Activated CD8-positive, alpha-beta memory T cell treated with anti-CD3 and anti-CD28 coated beads for 36 hours (primary cell): Measurements from ENCODE around the gene ZNF414. TPM values are rescaled to one million over a fixed set of nuclear protein-coding genes. Genes with fewer than 3 reads are reported as not detected.

Source experiments
- CTCF ChIA-PET: fragments of 350-600 bp; sonication (Branson Sonifier 250); formaldehyde crosslinking; loops from one replicate; lab custom pipeline; 2021; ENCODE audit warnings: antibody characterized with exemption; lab: Charles Lee
- POLR2A ChIA-PET: fragments of 350-600 bp; sonication (Branson Sonifier 250); formaldehyde crosslinking; loops from one replicate; lab custom pipeline; 2021; ENCODE audit warnings: antibody characterized with exemption; lab: Charles Lee
- total RNA-seq, 2 experiments: library from RNA; stranded (reverse); gene quantifications; one replicate each; pipeline ENCODE4 v1.2.3, GENCODE V29; 2021

ZNF414 gene
- total RNA-seq, 2 experiments from 2014 or later, result 21.4 to 22.2 TPM

DNA sequence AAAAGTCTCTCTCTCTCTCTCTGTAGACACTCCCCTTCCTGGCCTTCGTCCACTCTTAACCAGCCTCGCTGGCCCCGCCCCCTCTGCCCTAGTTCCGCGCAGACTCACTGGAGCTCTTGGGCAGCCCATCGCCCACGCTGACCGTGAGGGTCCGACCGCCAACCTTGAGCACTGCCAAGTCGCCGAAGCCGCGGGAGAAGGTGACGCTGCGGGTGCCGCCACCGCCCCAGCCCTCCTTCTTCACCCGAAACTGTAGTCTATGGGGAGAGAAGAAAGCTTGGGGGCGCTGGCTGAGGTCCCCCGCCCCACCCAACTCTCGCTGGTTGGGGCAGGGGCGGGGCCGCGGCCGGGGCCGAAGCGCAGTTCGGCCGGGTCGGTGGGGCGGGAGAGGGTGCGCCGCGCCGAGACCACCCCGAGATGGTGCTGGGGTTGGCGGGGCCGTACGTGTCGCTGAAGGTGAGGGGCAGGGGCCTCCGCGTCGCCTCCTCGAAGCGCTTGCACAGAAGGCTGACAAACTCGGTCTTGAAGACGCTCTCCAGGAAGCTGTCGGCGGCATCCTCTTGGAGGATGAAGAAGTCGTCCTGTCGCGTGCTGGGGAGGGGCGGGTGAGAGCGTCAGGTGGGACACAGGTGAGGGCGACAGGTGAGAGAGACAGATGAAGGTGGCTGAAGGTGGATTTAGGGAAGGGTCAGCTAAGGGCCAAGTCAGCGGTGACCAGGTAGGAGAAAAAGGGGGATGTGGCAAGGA lies 12.6 kb upstream of the ZNF414 start:
- ChIA-PET POLR2A (no interaction called here), CTCF (interaction anchor here (1.2 kb wide), 1 partner anchor 51 kb away, joined by 3 read pairs; the partner anchor contains the start of gene MYO1F)

GRCh38 chr19:8525401-8525684 lies 11.4 kb upstream of the ZNF414 start:
- POLR2A ChIA-PET, result interaction anchor here (0.7 to 1.1 kb wide), 2 partner anchors 11 to 17 kb away, joined by 3 to 4 read pairs; partner anchors contain the start of gene ZNF414
- CTCF ChIA-PET, result no interaction called here

DNA sequence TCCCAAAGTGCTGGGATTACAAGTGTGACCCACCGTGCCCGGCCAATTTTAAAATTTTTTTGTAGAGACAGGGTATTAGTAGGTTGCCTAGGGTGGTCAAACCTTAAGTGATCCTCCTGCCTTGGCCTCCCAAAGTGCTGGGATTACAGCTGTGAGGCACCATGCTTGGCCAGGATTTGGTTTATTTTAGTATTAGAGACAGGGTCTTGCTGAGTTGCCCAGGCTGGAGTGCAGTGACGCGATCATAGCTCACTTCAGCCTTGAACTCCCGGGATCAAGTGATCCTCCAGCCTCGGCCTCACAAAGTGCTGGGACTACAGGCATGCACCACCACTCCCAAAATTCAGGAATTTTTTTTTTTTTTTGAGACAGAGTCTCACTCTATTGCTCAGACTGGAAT lies 5.4 kb upstream of the ZNF414 start:
- POLR2A ChIA-PET, result interaction anchor here (0.6 kb wide), 1 partner anchor 15 kb away, joined by 3 read pairs; no protein-coding TSS in a partner anchor
- CTCF ChIA-PET, result interaction anchor here (1.2 to 3.9 kb wide), 3 partner anchors 58 to 67 kb away, joined by 4 to 20 read pairs (median 5); partner anchors contain the start of gene MYO1F

DNA sequence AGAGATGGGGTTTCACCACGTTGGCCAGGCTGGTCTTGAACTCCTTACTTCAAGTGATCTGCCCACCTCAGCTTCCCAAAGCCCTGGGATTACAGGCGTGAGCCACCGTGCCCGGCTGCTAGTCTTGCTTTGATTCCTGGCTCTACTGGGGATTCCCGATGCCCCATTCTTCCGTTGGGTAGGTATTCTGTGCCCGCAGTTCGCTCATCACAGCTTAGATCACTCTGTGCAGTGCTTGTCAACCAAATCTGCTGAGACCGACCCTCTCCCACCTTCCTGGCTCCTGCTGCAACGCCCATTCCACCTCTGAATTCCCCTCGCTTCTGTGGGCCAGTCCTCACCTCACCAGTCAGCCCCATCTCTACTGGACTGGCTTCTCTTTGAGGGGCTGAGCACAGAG lies 4.6 kb upstream of the ZNF414 start:
- ChIA-PET POLR2A (interaction anchor here (0.6 to 0.7 kb wide), 2 partner anchors 14 to 161 kb away, joined by 3 to 5 read pairs; no protein-coding TSS in a partner anchor), CTCF (interaction anchor here (1.2 to 3.9 kb wide), 2 partner anchors 62 to 68 kb away, joined by 4 to 20 read pairs; no protein-coding TSS in a partner anchor)

- ChIA-PET CTCF (interaction anchor here (3.9 kb wide), 1 partner anchor 62 kb away, joined by 20 read pairs; no protein-coding TSS in a partner anchor), POLR2A (interaction anchor here (0.7 kb wide), 2 partner anchors 160 to 1761 kb away, joined by 4 to 5 read pairs; no protein-coding TSS in a partner anchor)
Observed at GRCh38 chr19:8517551-8518442, 3.8 kb upstream of the ZNF414 start.

DNA sequence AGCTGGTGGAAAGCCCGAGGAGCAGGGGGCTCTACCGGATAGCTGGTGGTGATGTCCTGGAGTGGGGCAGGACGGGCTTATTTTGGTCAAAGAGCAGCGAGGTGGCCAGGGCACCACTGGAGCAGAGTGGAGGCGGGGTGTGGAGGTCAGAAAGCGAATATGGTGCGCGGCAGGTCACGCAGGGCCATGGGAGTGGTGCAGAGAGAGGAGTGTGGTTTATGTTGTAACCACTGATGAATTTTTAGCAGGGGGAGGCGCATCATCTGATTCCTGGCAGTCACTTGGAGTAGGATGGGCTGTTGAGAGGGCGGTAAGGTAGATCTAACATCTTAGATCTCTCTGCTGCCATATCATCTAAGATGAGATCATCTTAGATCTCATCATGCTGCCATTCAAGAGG lies 1.4 kb upstream of the ZNF414 start:
- ChIA-PET POLR2A (interaction anchor here (2.9 kb wide), 2 partner anchors 28 to 62 kb away, joined by 11 to 31 read pairs; partner anchors contain the start of gene MYO1F), CTCF (interaction anchor here (1.1 to 2.0 kb wide), 3 partner anchors 10 to 120 kb away, joined by 3 to 6 read pairs (median 3); partner anchors contain the start of gene MYO1F)

- POLR2A ChIA-PET, result interaction anchor here (0.9 to 2.9 kb wide), 7 partner anchors 10 to 124 kb away, joined by 3 to 31 read pairs (median 5); partner anchors contain the start of genes MARCHF2, MYO1F and RAB11B
- CTCF ChIA-PET, result interaction anchor here (1.3 to 3.2 kb wide), 7 partner anchors 9 to 104 kb away, joined by 3 to 22 read pairs (median 4); partner anchors contain the start of gene MARCHF2
Observed at GRCh38 chr19:8514505-8515009, 590 bp upstream of the ZNF414 start.

DNA sequence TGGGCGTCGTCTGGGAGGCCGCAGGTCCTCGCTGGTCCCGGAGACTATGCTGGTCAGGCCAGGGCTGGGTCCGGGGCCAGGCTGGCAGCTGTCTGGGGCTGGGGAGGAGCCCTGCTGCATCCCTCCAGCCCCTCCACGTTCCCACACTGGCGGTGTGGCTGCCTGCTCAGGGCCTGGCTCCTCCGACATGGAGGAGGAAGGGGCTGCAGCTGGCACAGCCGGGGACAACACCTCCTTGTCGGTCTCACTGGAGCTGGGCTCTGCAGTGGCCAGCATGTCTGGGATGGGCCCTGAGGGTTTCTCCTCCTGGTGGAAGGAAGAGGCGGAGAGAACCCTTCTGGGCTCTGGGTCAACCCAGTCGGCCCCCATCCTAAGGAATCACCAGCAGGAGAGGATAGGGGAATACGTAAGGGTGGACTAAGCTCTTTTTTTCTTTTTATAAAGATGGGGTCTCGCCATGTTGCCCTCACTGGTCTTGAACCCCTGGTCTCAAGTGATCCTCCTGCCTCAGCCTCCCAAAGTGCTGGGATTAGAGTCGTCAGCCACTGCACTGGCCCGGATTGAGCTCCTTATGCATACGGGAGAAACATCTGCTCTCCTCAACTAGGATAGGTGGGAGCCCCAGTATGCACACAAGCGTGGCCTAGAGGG lies 806 bp downstream of the ZNF414 start:
- ChIA-PET CTCF (interaction anchor here (0.7 to 3.2 kb wide), 12 partner anchors 26 to 103 kb away, joined by 3 to 22 read pairs (median 3); partner anchors contain the start of genes HNRNPM and MARCHF2), POLR2A (interaction anchor here (0.7 to 2.9 kb wide), 7 partner anchors 26 to 570 kb away, joined by 3 to 31 read pairs (median 6); partner anchors contain the start of genes HNRNPM, MARCHF2, MYO1F and RAB11B)

DNA sequence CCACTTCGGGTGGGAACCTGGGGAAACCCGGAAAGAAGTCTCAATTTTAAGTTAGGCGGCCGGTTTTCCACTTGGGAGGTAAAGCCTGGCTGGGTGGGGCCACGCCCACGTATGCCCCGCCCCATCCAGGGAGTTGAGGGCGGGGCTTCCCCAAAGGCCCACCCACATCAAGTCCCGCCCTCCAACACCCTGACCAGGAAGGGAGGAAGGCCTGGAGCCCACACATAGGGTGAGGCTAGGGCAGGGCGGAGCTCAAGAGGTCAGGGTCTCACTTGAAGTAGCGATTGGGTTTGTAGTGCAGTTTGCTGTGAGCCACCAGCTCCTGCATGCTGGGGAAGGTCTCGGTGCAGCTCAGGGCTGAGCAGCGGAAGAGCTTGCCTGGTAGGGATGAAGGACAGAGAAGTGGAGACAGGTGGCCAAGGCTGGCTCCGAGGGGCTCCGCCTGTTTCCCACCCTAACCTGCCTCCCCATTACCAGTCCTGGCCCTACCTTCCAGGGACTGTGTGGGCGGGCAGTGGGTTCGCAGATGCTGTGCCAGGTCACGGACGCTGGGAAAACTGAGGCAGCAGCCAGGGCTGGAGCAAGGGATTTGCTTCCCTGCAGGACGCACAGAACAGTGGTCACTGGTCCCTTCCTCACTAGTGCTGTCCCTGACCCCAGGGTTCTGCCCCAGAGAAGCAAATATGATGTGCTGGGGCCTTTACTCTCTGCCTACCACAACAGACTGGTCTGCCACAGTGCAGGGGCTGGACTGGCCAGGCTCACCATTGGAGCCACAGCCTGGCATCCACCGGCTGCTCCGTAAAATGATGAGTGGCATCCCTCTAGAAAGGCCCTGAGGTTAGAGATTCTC lies 1.6 kb downstream of the ZNF414 start:
- ChIA-PET CTCF (interaction anchor here (0.7 to 3.2 kb wide), 2 partner anchors 33 to 67 kb away, joined by 3 to 22 read pairs; no protein-coding TSS in a partner anchor), POLR2A (interaction anchor here (1.0 to 2.9 kb wide), 2 partner anchors 25 to 33 kb away, joined by 5 to 11 read pairs; no protein-coding TSS in a partner anchor)

GRCh38 chr19:8511573-8512101 lies 2.3 kb downstream of the ZNF414 start:
- POLR2A ChIA-PET, result no interaction called here
- CTCF ChIA-PET, result interaction anchor here (3.2 kb wide), 1 partner anchor 68 kb away, joined by 22 read pairs; no protein-coding TSS in a partner anchor

GRCh38 chr19:8510589-8511115 lies 3.3 kb downstream of the ZNF414 start:
- ChIA-PET CTCF (interaction anchor here (0.7 to 0.9 kb wide), 2 partner anchors 29 to 68 kb away, joined by 3 to 4 read pairs; no protein-coding TSS in a partner anchor), POLR2A (no interaction called here)

- CTCF ChIA-PET, result interaction anchor here (0.6 to 3.9 kb wide), 16 partner anchors 9 to 174 kb away, joined by 3 to 11 read pairs (median 3); partner anchors contain the start of gene MARCHF2
- POLR2A ChIA-PET, result interaction anchor here (1.5 kb wide), 1 partner anchor 93 kb away, joined by 8 read pairs; the partner anchor contains the start of gene MARCHF2
Observed at GRCh38 chr19:8506402-8506957, 7.5 kb downstream of the ZNF414 start.

DNA sequence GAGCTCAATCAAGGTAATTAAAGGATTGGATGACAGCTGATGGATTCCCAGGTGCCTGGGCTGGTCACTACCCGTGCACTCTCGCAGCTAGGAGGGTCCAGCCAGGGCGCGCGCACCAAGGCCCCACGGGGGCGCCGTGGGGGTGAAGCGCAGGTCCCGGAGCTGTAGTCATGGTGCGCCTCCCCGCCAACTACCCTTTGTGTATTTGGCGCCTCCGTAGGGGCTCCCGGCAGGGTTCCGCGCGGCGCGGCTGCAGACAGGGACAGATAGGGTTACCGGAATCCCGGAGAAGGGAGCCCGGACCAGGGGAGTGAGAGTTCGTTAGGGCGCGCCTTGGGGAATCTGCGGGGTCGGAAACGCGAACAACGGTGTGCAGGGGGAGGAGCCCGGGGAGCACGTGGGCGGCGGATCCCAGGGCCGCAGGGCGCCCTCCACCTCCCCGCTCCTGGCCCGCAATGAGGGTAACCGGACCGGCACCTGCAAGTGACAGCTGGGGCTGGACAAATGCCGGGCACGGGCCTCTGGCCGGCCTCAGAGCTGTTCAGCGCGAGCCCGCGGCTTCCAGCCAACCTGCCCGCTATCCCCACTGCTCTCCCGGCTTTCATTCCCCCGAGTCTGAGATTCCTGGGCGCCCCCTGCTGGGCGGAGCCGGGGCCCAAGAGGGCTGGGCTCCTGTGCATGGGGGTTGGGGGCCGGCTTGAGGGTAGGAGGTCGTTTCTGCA lies 8.1 kb downstream of the ZNF414 start:
- CTCF ChIA-PET, result interaction anchor here (0.5 to 3.9 kb wide), 24 partner anchors 9 to 1659 kb away, joined by 3 to 11 read pairs (median 3); partner anchors contain the start of gene MARCHF2
- POLR2A ChIA-PET, result interaction anchor here (1.2 to 1.5 kb wide), 2 partner anchors 92 to 115 kb away, joined by 3 to 8 read pairs; partner anchors contain the start of gene MARCHF2

DNA sequence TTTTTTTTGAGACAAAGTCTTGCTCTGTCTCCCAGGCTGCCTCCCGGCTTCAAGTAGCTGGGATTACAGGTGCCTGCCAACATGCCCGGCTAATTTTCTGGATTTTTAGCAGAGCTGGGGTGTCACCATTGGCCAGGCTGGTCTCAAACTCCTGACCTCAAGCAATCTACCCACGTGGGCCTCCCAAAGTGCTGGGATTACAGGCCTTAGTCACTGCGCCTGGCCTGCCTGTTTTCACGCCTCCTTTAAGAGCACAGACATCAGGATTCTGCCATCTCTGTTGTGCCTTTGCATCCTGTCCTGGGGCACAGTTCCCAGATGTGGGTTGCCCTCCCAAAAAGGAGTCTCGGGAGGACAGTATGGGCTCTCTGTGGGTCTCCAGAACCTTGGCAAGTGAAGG lies 9.0 kb downstream of the ZNF414 start:
- ChIA-PET POLR2A (interaction anchor here (1.2 to 1.5 kb wide), 2 partner anchors 92 to 114 kb away, joined by 3 to 8 read pairs; partner anchors contain the start of gene MARCHF2), CTCF (interaction anchor here (0.7 to 3.9 kb wide), 11 partner anchors 11 to 151 kb away, joined by 3 to 11 read pairs (median 3); partner anchors contain the start of gene MARCHF2)

GRCh38 chr19:8504171-8504570 lies 9.8 kb downstream of the ZNF414 start:
- CTCF ChIA-PET, result interaction anchor here (2.7 to 3.9 kb wide), 2 partner anchors 92 to 151 kb away, joined by 11 read pairs; partner anchors contain the start of gene MARCHF2
- POLR2A ChIA-PET, result interaction anchor here (0.6 to 0.7 kb wide), 4 partner anchors 12 to 72 kb away, joined by 3 to 8 read pairs (median 4); no protein-coding TSS in a partner anchor
